IMR-90 (cell line): Measurements from ENCODE around the gene GAPVD1. TPM values are rescaled to one million over a fixed set of nuclear protein-coding genes. Genes with fewer than 3 reads are reported as not detected.
"Not testable (repeated sequence)": the region's sequence is repeated elsewhere in the genome, so short reads cannot be mapped to it uniquely, and the experiment has no call there.

ENCODE experiments used
- ATAC-seq: fragments of 200-7000 bp; cut with Tn5 transposase; 2 replicates; pipeline ENCODE4 v1.9.1; 2020; ENCODE audit warnings: low read depth, mild to moderate bottlenecking, moderate library complexity
- BruUV-seq: library from RNA; stranded (reverse); fragments of 400-500 nt; replicated peaks from 2 replicates; lab custom pipeline; 2021; lab: Mats Ljungman, UMichigan
- CTCF ChIA-PET: fragments of 300-600 bp; formaldehyde crosslinking; extraction: SDS; loops from one replicate; lab custom pipeline; 2021; ENCODE audit warnings: antibody characterized with exemption; lab: Yijun Ruan, JAX
- POLR2A ChIA-PET: fragments of 300-600 bp; sonication (Branson Sonifier 250); formaldehyde crosslinking; loops from one replicate; lab custom pipeline; 2022; ENCODE audit warnings: antibody characterized with exemption; ENCODE audit not compliant: unreplicated experiment; lab: Charles Lee
- DNase-seq: peaks from one replicate; pipeline ENCODE4 v3.0.0; 2013
- H2AFZ ChIP-seq: replicated peaks from 2 replicates; pipeline ENCODE3; 2013; ENCODE audit warnings: low read length, mild to moderate bottlenecking; ENCODE audit not compliant: poor library complexity
- H2AK5ac ChIP-seq: 2 replicates; pipeline ENCODE4 v1.6.1; 2013; ENCODE audit warnings: low read depth, low read length, inconsistent platforms
- H2AK9ac ChIP-seq: replicated peaks from 2 replicates; pipeline ENCODE3; 2013; ENCODE audit warnings: mild to moderate bottlenecking, low read depth, low read length, moderate library complexity; ENCODE audit not compliant: poor library complexity
- H2BK120ac ChIP-seq: 2 replicates; pipeline ENCODE4 v1.6.1; 2013; ENCODE audit warnings: low read depth, low read length, inconsistent platforms
- H2BK15ac ChIP-seq: 3 replicates; pipeline ENCODE4 v1.6.1; 2013; ENCODE audit warnings: low read depth, low read length, inconsistent platforms
- H2BK20ac ChIP-seq: 2 replicates; pipeline ENCODE4 v1.6.1; 2013; ENCODE audit warnings: low read depth, mild to moderate bottlenecking, inconsistent platforms, low read length, moderate library complexity
- H2BK5ac ChIP-seq: 2 replicates; pipeline ENCODE4 v1.6.1; 2013; ENCODE audit warnings: mild to moderate bottlenecking, low read depth, low read length, inconsistent platforms; ENCODE audit not compliant: poor library complexity, severe bottlenecking
- H3K14ac ChIP-seq: replicated peaks from 2 replicates; pipeline ENCODE4 v1.6.1; 2013; ENCODE audit warnings: low read depth, low read length, inconsistent platforms
- H3K18ac ChIP-seq: 2 replicates; pipeline ENCODE4 v1.6.1; 2013; ENCODE audit warnings: low read depth, low read length, control low read depth
- H3K23ac ChIP-seq: 2 replicates; pipeline ENCODE4 v1.6.1; 2013; ENCODE audit warnings: low read depth, low read length, inconsistent platforms
- H3K27ac ChIP-seq: 2 replicates; pipeline ENCODE4 v1.5.1; 2013; ENCODE audit warnings: mild to moderate bottlenecking, control low read depth, low read length; ENCODE audit not compliant: insufficient read depth
- H3K27me3 ChIP-seq: 2 replicates; pipeline ENCODE4 v1.6.1; 2013; ENCODE audit warnings: low read length; ENCODE audit not compliant: control insufficient read depth, insufficient read depth
- H3K36me3 ChIP-seq: 2 replicates; pipeline ENCODE4 v1.6.1; 2013; ENCODE audit warnings: low read length, mixed read lengths; ENCODE audit not compliant: control insufficient read depth, insufficient read depth
- H3K4ac ChIP-seq: 2 replicates; pipeline ENCODE4 v1.6.1; 2013; ENCODE audit warnings: low read depth, low read length, inconsistent platforms
- H3K4me1 ChIP-seq: 2 replicates; pipeline ENCODE4 v1.6.1; 2013; ENCODE audit warnings: low read length, mixed read lengths; ENCODE audit not compliant: control insufficient read depth, insufficient read depth
- H3K4me2 ChIP-seq: 2 replicates; pipeline ENCODE4 v1.6.1; 2013; ENCODE audit warnings: low read depth, mild to moderate bottlenecking, control low read depth, low read length, moderate library complexity
- H3K4me3 ChIP-seq: 2 replicates; pipeline ENCODE4 v1.5.1; 2013; ENCODE audit warnings: low read depth, mild to moderate bottlenecking, control low read depth, low read length, moderate library complexity; ENCODE audit not compliant: insufficient read depth
- H3K56ac ChIP-seq: 2 replicates; pipeline ENCODE4 v1.6.1; 2013; ENCODE audit warnings: low read length, inconsistent platforms; ENCODE audit not compliant: insufficient read depth; ENCODE audit errors: extremely low read depth
- H3K79me1 ChIP-seq, 2 experiments: 2 replicates each; pipeline ENCODE4 v1.6.1; 2013; ENCODE audit warnings: low read length in 2 of 2, inconsistent platforms in 1 of 2, low read depth in 1 of 2
- H3K9ac ChIP-seq: 2 replicates; pipeline ENCODE4 v1.6.1; 2013; ENCODE audit warnings: low read depth, low read length, control low read depth
- H3K9me1 ChIP-seq: 2 replicates; pipeline ENCODE4 v1.6.1; 2013; ENCODE audit warnings: low read length, inconsistent platforms; ENCODE audit not compliant: insufficient read depth
- H3K9me3 ChIP-seq: 2 replicates; pipeline ENCODE4 v1.6.1; 2013; ENCODE audit warnings: low read length; ENCODE audit not compliant: control insufficient read depth, insufficient read depth
- H4K20me1 ChIP-seq: 2 replicates; pipeline ENCODE4 v1.6.1; 2013; ENCODE audit warnings: low read length, inconsistent platforms; ENCODE audit not compliant: insufficient read depth
- H4K5ac ChIP-seq: 2 replicates; pipeline ENCODE4 v1.6.1; 2013; ENCODE audit warnings: mild to moderate bottlenecking, low read depth, low read length, control low read depth
- H4K8ac ChIP-seq, 2 experiments: 2 replicates each; pipeline ENCODE4 v1.6.1; 2013; ENCODE audit warnings: low read depth in 2 of 2, low read length in 2 of 2, control low read depth in 1 of 2, inconsistent platforms in 1 of 2
- H4K91ac ChIP-seq: 2 replicates; pipeline ENCODE4 v1.6.1; 2013; ENCODE audit warnings: low read depth, low read length, inconsistent platforms; ENCODE audit not compliant: insufficient read depth
- CHD1 ChIP-seq: IDR thresholded peaks from 2 replicates; pipeline ENCODE4 v1.6.1; 2012; ENCODE audit warnings: low read depth, low read length, improper control_type of control experiment
- MXI1 ChIP-seq: IDR thresholded peaks from 2 replicates; pipeline ENCODE4 v1.6.1; 2012; ENCODE audit warnings: low read depth, mild to moderate bottlenecking, low read length, moderate library complexity, borderline replicate concordance
- NFE2L2 ChIP-seq: fragments of 150-350 bp; IDR thresholded peaks from 2 replicates; pipeline ENCODE4 v1.6.1; 2016; ENCODE audit warnings: low read depth, mild to moderate bottlenecking, low read length
- RFX5 ChIP-seq: IDR thresholded peaks from 2 replicates; pipeline ENCODE4 v1.8.0; 2012; ENCODE audit warnings: low read depth, mild to moderate bottlenecking, low read length, moderate library complexity
- WGBS, 2 experiments: methylation state at CpG; one replicate each; pipeline versions ENCODE4 v1.1.5 to v1.1.7; 2013; ENCODE audit warnings: missing lambda C conversion rate in 2 of 2; ENCODE audit not compliant: insufficient read length in 1 of 2; ENCODE audit errors: extremely low coverage in 2 of 2; 5-methylcytosine and 5-hydroxymethylcytosine counted together
- dilution Hi-C: fragments of 300-500 bp; cut with HindIII; formaldehyde crosslinking; loops from one replicate; pipeline ENCODE4 v1.14.3; 2018; ENCODE audit warnings: low sequenced_read_pairs; ENCODE audit not compliant: unreplicated experiment
- in situ Hi-C: fragments of 300-500 bp; cut with MboI; formaldehyde crosslinking; loops from 3 replicates; pipeline ENCODE4 v1.14.3; 2019; ENCODE audit warnings: low sequenced_read_pairs, inconsistent platforms, mixed read lengths
- intact Hi-C: fragments of 100-400 bp; cut with micrococcal nuclease; formaldehyde crosslinking; loops from 2 replicates; pipeline ENCODE4 v1.10.0; 2022
- polyA plus RNA-seq, 3 experiments: library from polyadenylated mRNA; depleted of rRNA; stranded (reverse); fragments of >200 nt; gene quantifications; 2 replicates each; pipeline ENCODE4 v1.2.3, GENCODE V29; 2012; ENCODE audit warnings: low replicate concordance in 1 of 3
- total RNA-seq: library from RNA; depleted of rRNA; stranded (reverse); fragments of >200 nt; gene quantifications from 2 replicates; pipeline ENCODE4 v1.2.3, GENCODE V29; 2012

Gene GAPVD1
- total and polyA plus RNA-seq, 2 of the 4 experiments (the other 2 are of a cell fraction), result 13.8 to 50.9 TPM

DNA sequence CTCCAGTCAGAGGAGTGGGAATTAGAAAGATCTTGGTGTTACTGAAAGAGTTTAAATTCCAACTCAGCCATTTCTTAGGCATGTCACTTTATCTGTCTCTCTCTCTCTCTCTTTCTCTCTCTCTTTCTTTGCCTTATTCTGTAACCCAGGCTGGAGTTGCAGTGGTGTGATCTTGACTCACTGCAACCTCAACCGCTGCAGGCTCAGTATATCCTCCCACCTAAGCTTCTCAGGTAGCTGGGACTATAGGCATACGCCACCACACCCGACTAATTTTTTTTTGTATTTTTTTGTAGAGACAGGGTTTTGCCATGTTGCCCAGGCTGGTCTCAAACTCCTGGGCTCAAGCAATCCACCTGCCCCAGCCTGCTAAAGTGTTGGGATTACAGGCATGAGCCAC, 43.0 kb upstream of the GAPVD1 start:
- intact Hi-C loops (no loop called here), dilution Hi-C loops (no loop called here), in situ Hi-C loops (no loop called here)
- Histone ChIP-seq H4K5ac (no peak overlapping the region), H4K91ac (no peak overlapping the region), H3K9me3 (no peaks in the 10 kb centered on the region), H3K18ac (no peak overlapping the region), H3K4me3 (no peak overlapping the region), H2AK9ac (no peak overlapping the region), H3K4ac (no peak overlapping the region), H2BK15ac (no peak overlapping the region), H3K36me3 (peaks cover 11% of the 10 kb centered on the region), H4K20me1 (no peaks in the 10 kb centered on the region), H3K4me2 (no peak overlapping the region), H3K4me1 (no peaks in the 10 kb centered on the region), H2BK120ac (no peak overlapping the region), H3K9me1 (no peaks in the 10 kb centered on the region), H4K8ac (no peak overlapping the region), H3K27ac (no peak overlapping the region), H3K27me3 (no peaks in the 10 kb centered on the region), H3K23ac (no peak overlapping the region), H3K14ac (no peak overlapping the region), H3K9ac (no peak overlapping the region), H2AFZ (no peak overlapping the region), H2BK5ac (no peak overlapping the region), H2BK20ac (no peak overlapping the region), H2AK5ac (no peak overlapping the region), H3K79me1 (no peaks in the 10 kb centered on the region), H3K56ac (no peak overlapping the region)
- POLR2A ChIA-PET, result no interaction called here
- DNase-seq (no peak), ATAC-seq (no peak)
- TF ChIP-seq MXI1 (no peak), NFE2L2 (no peak), CHD1 (no peak), RFX5 (no peak)
- CTCF ChIA-PET, result no interaction called here
- no TSS peak for BruUV-seq
- no CpG with 5 or more reads among the region's 3 CpGs for WGBS, 2 experiments

DNA sequence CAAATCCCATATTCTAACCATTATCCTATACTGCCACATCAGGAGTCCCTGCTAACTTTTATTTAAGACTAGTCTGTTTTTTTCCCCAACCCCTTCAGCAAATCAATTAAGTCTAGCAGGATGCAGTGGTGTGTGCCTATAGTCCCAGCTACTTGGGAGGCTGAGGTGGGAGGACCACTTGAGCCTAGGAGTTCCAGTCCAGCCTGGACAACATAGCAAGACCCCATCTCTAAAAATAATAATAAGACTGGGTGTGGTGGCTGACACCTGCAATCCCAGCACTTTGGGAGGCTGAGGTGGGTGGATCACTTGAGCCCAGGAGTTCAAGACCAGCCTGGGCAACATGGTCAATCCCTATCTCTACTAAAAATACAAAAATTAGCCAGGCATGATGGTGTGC, 36.8 kb upstream of the GAPVD1 start:
- H3K4me1 ChIP-seq, H3K4ac ChIP-seq, H2BK15ac ChIP-seq, H3K9me1 ChIP-seq, H4K20me1 ChIP-seq, in situ Hi-C loops, H3K9me3 ChIP-seq, H3K27me3 ChIP-seq, H3K4me3 ChIP-seq, H2AK5ac ChIP-seq, H2AFZ ChIP-seq, H2BK20ac ChIP-seq, H4K5ac ChIP-seq, POLR2A ChIA-PET, DNase-seq, H2AK9ac ChIP-seq, H3K14ac ChIP-seq, ATAC-seq, H4K91ac ChIP-seq, H3K27ac ChIP-seq, CTCF ChIA-PET, dilution Hi-C loops, H3K79me1 ChIP-seq, H3K18ac ChIP-seq, H3K4me2 ChIP-seq, H3K23ac ChIP-seq, H3K9ac ChIP-seq, H4K8ac ChIP-seq, H2BK120ac ChIP-seq, intact Hi-C loops, BruUV-seq, H2BK5ac ChIP-seq, H3K56ac ChIP-seq: not testable (repeated sequence)
- peaks cover 14% of the 10 kb centered on the region for H3K36me3 ChIP-seq
